ENCODE measurements around the gene RPL9.
A peak's percentile ranks its signal among the peaks of the same experiment; 100 is the strongest.
"Not testable (repeated sequence)": the region's sequence is repeated elsewhere in the genome, so short reads cannot be mapped to it uniquely, and the experiment has no call there.

The RPL9 gene

DNA sequence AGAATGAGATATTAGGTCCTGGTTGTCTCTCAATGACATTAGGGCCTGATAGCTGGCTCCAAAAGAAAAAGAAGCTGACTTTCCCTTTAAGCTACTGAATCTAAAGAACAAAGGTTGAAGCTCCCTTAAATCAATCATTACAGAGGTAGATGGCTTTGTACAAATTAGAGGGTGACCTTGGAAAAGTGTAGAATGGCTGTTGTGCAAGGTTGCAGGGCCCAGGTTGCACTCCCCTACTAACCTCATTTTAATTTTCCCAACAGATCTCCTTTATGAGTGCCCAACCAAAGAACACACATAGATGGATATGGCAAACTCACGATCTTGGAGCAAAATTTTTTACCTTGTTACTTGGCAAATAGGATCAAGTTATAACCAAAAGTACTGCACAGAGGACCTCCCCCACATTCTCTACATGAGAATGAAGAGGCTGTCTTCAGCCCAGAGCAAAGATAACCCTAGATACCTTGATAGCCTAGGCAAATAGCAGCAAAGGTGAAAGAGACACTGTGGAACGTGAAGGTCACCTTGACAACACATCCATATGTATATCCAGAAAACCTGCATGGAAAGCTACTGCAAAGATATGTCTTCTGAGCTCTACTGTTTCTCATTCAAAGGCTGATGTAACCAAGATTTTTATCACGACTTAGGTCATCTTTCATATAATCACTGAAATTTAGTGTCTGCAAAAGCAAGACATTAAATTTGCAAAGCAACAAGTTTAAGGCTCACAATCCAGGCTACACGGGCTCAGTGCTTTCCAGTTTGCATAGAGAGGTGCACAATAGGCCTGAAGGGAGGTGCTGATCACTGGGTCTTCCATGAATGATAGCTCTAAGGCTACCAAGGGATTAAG, 29.0 kb downstream of the RPL9 start:
- Histone ChIP-seq H3K4me3 (no peak overlapping the region), H3K36me3 (replicated peaks) (no peaks in the 10 kb centered on the region), H3K4me1 (peaks cover 11% of the 10 kb centered on the region), H3K27me3 (ENCODE audit: low read depth) (no peaks in the 10 kb centered on the region), H3K9me3 (no peaks in the 10 kb centered on the region)
- in situ Hi-C loops (cut with MboI; ENCODE audit: low sequenced_read_pairs) = loop anchor here (25.0 kb wide), 1 partner anchor 542 kb away; no protein-coding TSS in a partner anchor
- peak in 1 of 2 experiments; percentile 24 for DNase-seq (ENCODE audit: low spot score in 2 of 2)

DNA sequence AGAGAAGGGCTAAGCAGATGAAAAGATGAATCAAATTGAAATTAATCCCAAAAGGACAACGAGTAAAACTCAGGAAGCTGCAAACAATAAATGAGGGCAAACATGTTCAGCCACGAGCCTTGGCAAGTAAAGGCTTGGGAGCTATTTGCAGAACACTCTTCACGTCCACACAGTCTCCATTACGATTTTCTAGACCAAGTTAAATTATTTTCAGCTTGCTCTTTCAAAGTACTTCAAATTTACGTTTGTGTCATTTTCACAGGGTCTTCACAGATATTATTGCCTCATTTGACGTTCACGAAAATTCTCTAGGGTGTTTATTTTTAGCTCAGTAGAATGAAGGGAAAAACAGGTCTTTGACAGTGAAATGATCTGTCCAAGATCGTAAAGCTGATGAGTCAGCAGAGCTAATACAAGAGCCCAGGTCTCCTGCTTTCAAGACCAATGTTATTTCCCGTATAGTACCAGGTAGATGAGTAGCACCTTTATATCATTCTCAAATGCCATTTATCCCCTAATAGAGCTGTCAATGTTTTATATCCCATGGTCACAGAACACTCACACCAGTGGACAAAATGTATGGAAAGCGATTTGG, 31.1 kb downstream of the RPL9 start:
- in situ Hi-C loops (cut with MboI; ENCODE audit: low sequenced_read_pairs) = loop anchor here (25.0 kb wide), 1 partner anchor 540 kb away; no protein-coding TSS in a partner anchor
- H3K4me3 ChIP-seq = no peak overlapping the region
- no peaks in the 10 kb centered on the region for H3K9me3 ChIP-seq
- DNase-seq (ENCODE audit: low spot score in 2 of 2) = no peak
- H3K36me3 ChIP-seq (replicated peaks) = no peaks in the 10 kb centered on the region
- peaks cover 11% of the 10 kb centered on the region for H3K4me1 ChIP-seq
- H3K27me3 ChIP-seq (ENCODE audit: low read depth) = no peaks in the 10 kb centered on the region

DNA sequence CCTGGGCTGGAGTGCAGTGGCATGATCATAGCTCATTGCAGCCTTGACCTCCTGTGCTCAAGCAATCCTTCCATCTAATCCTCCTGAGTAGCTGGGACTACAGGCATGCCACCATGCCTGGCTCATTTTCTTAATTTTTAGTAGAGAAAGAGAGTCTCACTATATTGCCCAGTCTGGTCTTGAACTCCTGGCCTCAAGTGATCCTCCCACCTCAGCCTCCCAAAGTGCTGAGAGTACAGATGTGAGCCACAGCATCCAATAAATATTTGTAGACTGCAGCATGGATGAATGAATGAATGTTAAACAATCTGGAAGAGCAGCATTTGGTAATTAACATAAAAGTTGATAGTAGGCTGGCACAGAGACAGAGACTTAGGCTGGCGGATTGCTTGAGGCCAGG, 32.0 kb downstream of the RPL9 start:
- no peaks in the 10 kb centered on the region for H3K36me3 ChIP-seq (replicated peaks)
- no peak overlapping the region for H3K4me3 ChIP-seq
- no peaks in the 10 kb centered on the region for H3K27me3 ChIP-seq (ENCODE audit: low read depth)
- DNase-seq (ENCODE audit: low spot score in 2 of 2) = no peak
- in situ Hi-C loops (cut with MboI; ENCODE audit: low sequenced_read_pairs) = loop anchor here (25.0 kb wide), 1 partner anchor 539 kb away; no protein-coding TSS in a partner anchor
- H3K4me1 ChIP-seq = peaks cover 11% of the 10 kb centered on the region
- H3K9me3 ChIP-seq = no peaks in the 10 kb centered on the region

DNA sequence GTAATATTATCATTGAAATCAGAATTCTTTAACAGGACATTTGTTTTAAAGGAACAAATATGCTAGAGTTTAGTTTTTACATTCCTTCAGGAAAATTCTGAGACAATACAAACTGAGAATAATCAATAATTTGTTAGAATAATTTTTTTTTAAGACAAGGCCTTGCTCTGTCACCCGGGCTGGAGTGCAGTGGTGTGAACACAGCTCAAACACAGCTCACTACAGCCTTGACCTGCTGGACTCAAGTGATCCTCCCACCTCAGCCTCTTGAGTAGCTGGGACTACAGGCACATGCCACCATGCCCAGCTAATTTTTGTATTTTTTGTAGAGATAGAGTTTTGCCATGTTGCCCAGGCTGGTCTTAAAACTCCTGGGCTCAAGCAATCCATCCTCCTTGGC, 33.4 kb downstream of the RPL9 start:
- not testable (repeated sequence) for H3K9me3 ChIP-seq; H3K4me1 ChIP-seq; H3K27me3 ChIP-seq (ENCODE audit: low read depth); H3K4me3 ChIP-seq; DNase-seq (ENCODE audit: low spot score in 2 of 2); H3K36me3 ChIP-seq (replicated peaks)
- in situ Hi-C loops (cut with MboI; ENCODE audit: low sequenced_read_pairs) = loop anchor here (25.0 kb wide), 1 partner anchor 538 kb away; no protein-coding TSS in a partner anchor

DNA sequence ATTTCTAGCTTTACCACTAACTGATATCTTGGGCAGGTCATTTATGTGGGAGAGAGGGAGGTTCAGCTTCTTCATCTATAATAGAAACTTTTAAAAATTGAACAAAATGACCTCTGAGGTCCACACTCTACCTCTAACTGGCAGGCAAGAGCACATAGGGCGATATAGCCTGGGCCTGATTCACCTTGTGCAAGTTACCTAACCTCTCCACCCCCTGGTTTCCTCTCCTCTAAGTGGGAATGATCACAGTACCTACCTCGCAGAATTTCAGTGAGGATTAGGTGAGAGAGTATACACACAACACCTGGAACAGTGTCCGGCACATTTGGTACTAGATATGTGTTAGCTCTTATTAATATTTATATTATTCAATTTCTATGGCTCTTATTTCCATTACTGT, 36.5 kb downstream of the RPL9 start:
- in situ Hi-C loops (cut with MboI; ENCODE audit: low sequenced_read_pairs) = no loop called here
- Histone ChIP-seq H3K4me3 (no peak overlapping the region), H3K36me3 (replicated peaks) (no peaks in the 10 kb centered on the region), H3K4me1 (no peaks in the 10 kb centered on the region), H3K27me3 (ENCODE audit: low read depth) (no peaks in the 10 kb centered on the region), H3K9me3 (no peaks in the 10 kb centered on the region)
- no peak for DNase-seq (ENCODE audit: low spot score in 2 of 2)

DNA sequence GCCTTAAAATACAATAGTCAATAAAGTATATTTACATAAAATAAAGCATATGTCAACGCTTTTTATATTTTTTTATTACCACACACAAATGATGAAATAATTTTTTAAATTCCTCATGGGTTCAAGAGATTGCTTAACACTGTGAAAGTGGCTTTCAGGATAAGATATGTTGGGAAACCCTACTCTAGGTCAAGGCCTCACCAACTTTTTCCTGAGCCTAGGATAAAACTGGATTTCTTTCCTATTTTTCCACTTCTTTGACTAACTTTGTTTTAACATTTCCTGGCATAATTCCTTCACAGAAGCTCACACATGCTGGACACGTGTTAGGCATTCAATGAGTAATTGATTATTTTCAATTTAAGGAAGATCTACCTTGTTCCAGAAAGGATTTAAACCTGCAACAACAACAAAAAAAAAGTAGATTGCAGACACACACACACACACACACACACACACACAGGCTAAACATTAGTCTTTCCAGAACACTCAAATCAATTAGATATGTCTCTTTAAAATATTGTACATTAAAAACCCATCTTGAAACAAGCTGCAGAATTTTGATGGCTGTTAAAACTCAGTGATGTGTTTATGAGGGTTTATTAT, 42.9 kb downstream of the RPL9 start:
- H3K4me1 ChIP-seq = no peaks in the 10 kb centered on the region
- H3K9me3 ChIP-seq = no peaks in the 10 kb centered on the region
- H3K4me3 ChIP-seq = no peak overlapping the region
- in situ Hi-C loops (cut with MboI; ENCODE audit: low sequenced_read_pairs) = no loop called here
- no peak for DNase-seq (ENCODE audit: low spot score in 2 of 2)
- no peaks in the 10 kb centered on the region for H3K27me3 ChIP-seq (ENCODE audit: low read depth)
- H3K36me3 ChIP-seq (replicated peaks) = no peaks in the 10 kb centered on the region

DNA sequence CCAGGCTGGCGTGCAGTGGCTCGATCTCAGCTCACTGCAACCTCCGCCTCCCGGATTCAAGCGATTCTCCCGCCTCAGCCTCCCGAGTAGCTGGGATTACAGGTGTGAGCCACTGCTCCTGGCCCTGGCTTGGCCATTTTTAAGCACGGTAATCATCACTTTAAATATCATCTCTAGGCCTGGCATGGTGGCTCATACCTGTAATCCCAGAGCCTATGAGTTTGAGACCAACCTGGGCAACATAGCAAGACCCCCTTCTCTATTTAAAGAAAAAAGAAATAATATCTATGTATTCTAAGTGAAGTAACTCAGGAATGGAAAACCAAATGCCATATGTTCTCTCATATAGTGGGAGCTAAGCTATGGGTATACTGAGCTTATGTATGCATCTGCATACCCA, 47.2 kb downstream of the RPL9 start:
- H3K4me1 ChIP-seq; in situ Hi-C loops (cut with MboI; ENCODE audit: low sequenced_read_pairs); DNase-seq (ENCODE audit: low spot score in 2 of 2); H3K27me3 ChIP-seq (ENCODE audit: low read depth); H3K36me3 ChIP-seq (replicated peaks); H3K4me3 ChIP-seq; H3K9me3 ChIP-seq: not testable (repeated sequence)

DNA sequence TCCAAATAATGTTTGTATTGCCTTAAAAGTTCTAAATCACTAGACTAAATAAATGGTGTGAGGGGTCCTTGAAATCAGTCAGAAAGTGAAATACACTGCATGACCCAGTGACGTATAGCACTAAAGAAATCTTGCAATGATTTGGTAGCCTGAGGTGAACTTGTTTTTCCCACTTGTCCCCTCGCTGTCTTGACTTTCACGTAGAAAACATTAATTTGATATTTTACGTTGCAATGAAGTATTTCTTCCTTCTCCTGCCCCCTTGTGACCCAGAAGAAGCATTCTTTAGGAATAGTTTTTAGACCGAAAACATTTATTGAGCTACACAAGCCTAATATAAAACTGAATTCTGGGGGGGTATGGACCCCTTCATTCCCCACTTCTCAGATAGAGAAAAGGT, 48.3 kb downstream of the RPL9 start:
- Histone ChIP-seq H3K9me3 (no peaks in the 10 kb centered on the region), H3K4me1 (peaks cover 3% of the 10 kb centered on the region), H3K27me3 (ENCODE audit: low read depth) (no peaks in the 10 kb centered on the region), H3K36me3 (replicated peaks) (no peaks in the 10 kb centered on the region), H3K4me3 (no peak overlapping the region)
- DNase-seq (ENCODE audit: low spot score in 2 of 2) = no peak
- in situ Hi-C loops (cut with MboI; ENCODE audit: low sequenced_read_pairs) = no loop called here

DNA sequence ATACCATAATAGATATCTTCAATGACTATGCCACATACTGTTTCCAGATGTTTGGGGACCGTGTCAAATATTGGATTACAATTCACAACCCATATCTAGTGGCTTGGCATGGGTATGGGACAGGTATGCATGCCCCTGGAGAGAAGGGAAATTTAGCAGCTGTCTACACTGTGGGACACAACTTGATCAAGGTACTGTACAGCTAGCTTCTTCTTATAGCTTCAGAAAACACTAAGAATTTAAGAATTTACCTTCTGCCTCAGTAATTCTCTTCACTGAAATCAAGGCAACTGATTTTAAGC, 51.2 kb downstream of the RPL9 start:
- peaks cover 3% of the 10 kb centered on the region for H3K4me1 ChIP-seq
- H3K4me3 ChIP-seq = no peak overlapping the region
- no peaks in the 10 kb centered on the region for H3K9me3 ChIP-seq
- H3K36me3 ChIP-seq (replicated peaks) = no peaks in the 10 kb centered on the region
- in situ Hi-C loops (cut with MboI; ENCODE audit: low sequenced_read_pairs) = no loop called here
- no peaks in the 10 kb centered on the region for H3K27me3 ChIP-seq (ENCODE audit: low read depth)
- no peak for DNase-seq (ENCODE audit: low spot score in 2 of 2)

DNA sequence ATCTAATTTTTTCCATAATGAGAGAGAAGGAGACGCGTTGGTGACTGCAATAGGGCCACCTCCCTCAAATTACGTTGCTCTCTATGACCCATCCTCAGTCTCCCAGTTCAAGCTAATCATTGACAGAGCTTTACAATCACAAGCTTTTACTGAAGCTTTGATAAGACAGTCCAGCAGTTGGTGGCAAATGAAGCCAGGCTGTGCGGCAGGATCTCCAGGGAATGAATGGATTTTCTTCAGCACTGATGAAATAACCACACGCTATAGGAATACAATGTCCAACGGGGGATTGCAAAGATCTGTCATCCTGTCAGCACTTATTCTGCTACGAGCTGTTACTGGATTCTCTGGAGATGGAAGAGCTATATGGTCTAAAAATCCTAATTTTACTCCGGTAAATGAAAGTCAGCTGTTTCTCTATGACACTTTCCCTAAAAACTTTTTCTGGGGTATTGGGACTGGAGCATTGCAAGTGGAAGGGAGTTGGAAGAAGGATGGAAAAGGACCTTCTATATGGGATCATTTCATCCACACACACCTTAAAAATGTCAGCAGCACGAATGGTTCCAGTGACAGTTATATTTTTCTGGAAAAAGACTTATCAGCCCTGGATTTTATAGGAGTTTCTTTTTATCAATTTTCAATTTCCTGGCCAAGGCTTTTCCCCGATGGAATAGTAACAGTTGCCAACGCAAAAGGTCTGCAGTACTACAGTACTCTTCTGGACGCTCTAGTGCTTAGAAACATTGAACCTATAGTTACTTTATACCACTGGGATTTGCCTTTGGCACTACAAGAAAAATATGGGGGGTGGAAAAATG, 51.7 kb downstream of the RPL9 start, which contains the start of gene KLB:
Gene KLB, plus strand, starts transcription at position 168 of the 821 bp plus-strand sequence. Its CDS starts 20 bp downstream, at position 188.
- DNase-seq (ENCODE audit: low spot score in 2 of 2) = no peak
- Histone ChIP-seq H3K36me3 (replicated peaks) (no peaks in the 10 kb centered on the region), H3K9me3 (no peaks in the 10 kb centered on the region), H3K27me3 (ENCODE audit: low read depth) (no peaks in the 10 kb centered on the region), H3K4me1 (peaks cover 3% of the 10 kb centered on the region), H3K4me3 (no peak within 1 kb of the TSS)
- in situ Hi-C loops (cut with MboI; ENCODE audit: low sequenced_read_pairs) = no loop called here

Data from HAP-1 (cell line).